Fibroblast of mammary gland (primary cell): ENCODE measurements around the gene EML1.
A peak's percentile ranks its signal among the peaks of the same experiment; 100 is the strongest.

Experiments
- DNase-seq: peaks from one replicate; pipeline ENCODE4 v3.0.0-alpha.2; 2010; ENCODE audit warnings: low read depth
- H3K4me3 ChIP-seq: 2 replicates; pipeline ENCODE4 v1.5.1; 2011; ENCODE audit warnings: low read depth, mild to moderate bottlenecking, low read length, moderate library complexity; ENCODE audit not compliant: control insufficient read depth
- CTCF ChIP-seq: conservative IDR thresholded peaks from 2 replicates; pipeline ENCODE4 v1.5.1; 2011; ENCODE audit warnings: low read depth, low read length, inconsistent platforms; ENCODE audit not compliant: control insufficient read depth, insufficient read depth

EML1 gene

GRCh38 chr14:99871771-99872170, 78.6 kb downstream of the EML1 start:
- DNase-seq: no peak
- TF ChIP-seq CTCF: no peak
- H3K4me3 ChIP-seq: no peak overlapping the region

- no peak for TF ChIP-seq CTCF
- no peak overlapping the region for H3K4me3 ChIP-seq
- DNase-seq: no peak
These were observed 79.7 kb downstream of the EML1 start for GRCh38 chr14:99872786-99873440.

GRCh38 chr14:99873653-99874052, 80.4 kb downstream of the EML1 start:
- H3K4me3 ChIP-seq: no peak overlapping the region
- TF ChIP-seq CTCF: no peak
- no peak for DNase-seq

- no peak for DNase-seq
- H3K4me3 ChIP-seq: no peak overlapping the region
- TF ChIP-seq CTCF: no peak
These were observed 81.1 kb downstream of the EML1 start for GRCh38 chr14:99874306-99874705.

- TF ChIP-seq CTCF: no peak
These were observed 82.2 kb downstream of the EML1 start for GRCh38 chr14:99875421-99875820.

GRCh38 chr14:99875836-99876235, 82.6 kb downstream of the EML1 start:
- DNase-seq: no peak
- no peak for TF ChIP-seq CTCF
- H3K4me3 ChIP-seq: no peak overlapping the region

More at GRCh38 chr14:99875421-99875820, 82.2 kb downstream of the EML1 start:
- peak; percentile 9 for DNase-seq
- H3K4me3 ChIP-seq: no peak overlapping the region

GRCh38 chr14:99876406-99876805, 83.2 kb downstream of the EML1 start:
- no peak overlapping the region for H3K4me3 ChIP-seq
- no peak for DNase-seq
- TF ChIP-seq CTCF: no peak
